HG03280 (cell line): ENCODE results near the gene B9D1.

ENCODE experiments used
- ATAC-seq: cut with Tn5 transposase; IDR thresholded peaks from one replicate; pipeline ENCODE4 v1.9.1; 2021; ENCODE audit warnings: mild to moderate bottlenecking, moderate library complexity; ENCODE audit not compliant: unreplicated experiment

Gene B9D1

GRCh38 chr17:19377602-19378415, 15.3 kb upstream of the B9D1 start:
- ATAC-seq: peak; percentile 94

GRCh38 chr17:19376811-19377210, 14.3 kb upstream of the B9D1 start:
- no peak for ATAC-seq

GRCh38 chr17:19375732-19376131, 13.2 kb upstream of the B9D1 start:
- no peak for ATAC-seq

- ATAC-seq: no peak
Observed at GRCh38 chr17:19374136-19374535, 11.6 kb upstream of the B9D1 start.

GRCh38 chr17:19372866-19373504, 10.5 kb upstream of the B9D1 start:
- no peak for ATAC-seq

DNA sequence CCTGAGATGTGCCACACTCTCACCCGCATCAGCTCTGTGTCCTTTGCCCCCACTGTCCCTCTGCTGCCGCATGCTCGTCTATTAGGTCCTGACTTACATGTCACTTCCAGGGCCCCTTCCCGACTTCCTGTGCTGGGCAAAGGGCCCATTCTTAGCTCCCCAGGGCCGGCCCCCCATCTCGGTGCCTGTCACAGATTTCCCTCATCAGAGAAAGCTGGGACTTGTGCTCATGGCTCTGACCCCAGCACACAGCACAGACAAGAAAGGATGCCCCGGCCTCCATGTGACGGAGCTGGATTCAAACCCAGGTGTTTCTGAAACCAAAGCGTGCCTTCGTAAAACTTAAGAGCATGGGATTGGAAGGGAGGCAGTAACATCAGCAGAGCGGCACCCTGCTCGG, 9.9 kb upstream of the B9D1 start:
- ATAC-seq: no peak

DNA sequence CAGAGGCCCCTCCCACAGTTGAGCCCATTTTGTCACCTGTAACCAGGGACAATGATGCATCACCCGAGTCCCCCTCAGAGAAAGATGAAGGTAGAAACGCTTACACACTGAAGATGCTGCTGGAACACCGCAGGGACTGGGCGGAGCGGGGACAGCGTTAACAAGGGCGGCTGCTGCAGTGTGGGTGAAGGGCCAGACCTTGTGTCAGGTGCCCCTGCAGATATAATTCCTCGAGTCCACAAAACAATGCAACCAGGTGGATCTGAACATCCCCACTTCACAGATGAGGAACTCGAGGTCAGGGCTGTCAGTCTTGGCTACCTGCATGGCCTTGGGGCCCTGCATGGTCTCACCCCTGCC, 9.5 kb upstream of the B9D1 start:
- no peak for ATAC-seq

DNA sequence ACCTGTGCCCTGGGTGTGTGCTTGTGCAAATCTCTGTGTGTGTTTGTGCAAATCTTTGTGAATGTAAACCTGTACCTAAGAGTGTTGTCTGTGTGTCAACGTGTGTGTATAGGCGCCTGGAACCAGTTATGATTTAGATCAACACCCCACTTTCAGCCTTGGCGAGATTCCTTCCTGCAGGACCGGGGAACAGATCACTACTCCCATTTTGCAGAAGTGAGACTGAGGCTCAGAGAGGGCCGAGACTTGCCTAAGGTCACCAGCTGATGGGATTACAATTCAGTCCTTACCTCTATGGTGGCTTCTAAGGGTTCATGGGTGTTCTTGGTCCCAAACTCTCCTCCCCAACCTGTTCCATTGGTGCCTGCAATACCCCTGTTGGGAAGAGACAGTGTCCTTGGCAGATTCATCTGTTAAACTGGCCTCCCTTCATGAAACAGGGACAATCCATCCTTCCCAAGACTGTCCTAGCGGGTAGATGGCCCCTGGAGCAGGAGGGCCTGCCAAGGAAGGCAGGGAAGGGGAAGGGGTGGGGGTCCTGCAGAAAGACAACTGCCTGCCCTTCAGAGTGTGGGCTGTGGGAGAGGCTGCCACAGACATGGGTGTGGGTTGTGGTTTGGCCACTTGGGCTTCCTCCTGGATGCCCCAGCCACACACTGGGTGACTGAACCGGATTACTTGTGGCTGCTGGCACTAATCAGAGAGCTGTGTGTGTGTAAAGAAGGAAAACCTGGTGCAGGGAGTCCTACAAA, 8.9 kb upstream of the B9D1 start:
- no peak for ATAC-seq

GRCh38 chr17:19370493-19370960, 8.0 kb upstream of the B9D1 start:
- ATAC-seq: no peak

- ATAC-seq: no peak
Observed at GRCh38 chr17:19369846-19370492, 7.4 kb upstream of the B9D1 start.

DNA sequence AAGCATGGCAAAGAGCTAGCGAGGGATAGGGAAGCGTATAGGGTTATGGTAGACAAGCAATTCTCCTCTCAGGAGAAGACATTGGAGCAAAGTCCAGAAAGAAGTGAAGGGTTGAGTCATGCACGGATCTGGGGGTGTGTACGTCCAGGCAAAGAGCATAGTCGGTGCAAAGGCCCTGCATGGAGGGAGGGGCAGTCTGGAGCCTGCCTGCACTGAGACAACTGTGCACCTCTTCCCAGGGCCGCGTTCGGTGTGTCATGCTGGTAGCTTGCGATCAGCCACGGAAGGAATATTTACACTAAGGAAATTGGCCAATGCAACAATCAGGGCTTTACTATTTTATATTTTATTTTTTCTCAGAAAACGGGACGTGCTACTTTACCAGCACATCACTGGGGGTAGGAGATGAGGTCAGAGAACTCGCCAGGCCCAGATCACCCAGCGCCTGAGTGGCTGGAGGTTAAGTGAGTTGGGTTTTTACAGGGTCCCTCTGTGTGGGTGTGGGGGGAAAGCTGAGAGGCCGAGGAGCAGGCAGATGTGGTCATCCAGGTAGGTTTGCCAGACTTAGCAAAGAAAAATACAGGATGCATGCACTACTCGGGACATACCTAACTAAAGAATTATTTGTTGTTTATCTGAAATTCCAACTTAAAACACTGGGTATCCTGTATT, 6.7 kb upstream of the B9D1 start:
- no peak for ATAC-seq

DNA sequence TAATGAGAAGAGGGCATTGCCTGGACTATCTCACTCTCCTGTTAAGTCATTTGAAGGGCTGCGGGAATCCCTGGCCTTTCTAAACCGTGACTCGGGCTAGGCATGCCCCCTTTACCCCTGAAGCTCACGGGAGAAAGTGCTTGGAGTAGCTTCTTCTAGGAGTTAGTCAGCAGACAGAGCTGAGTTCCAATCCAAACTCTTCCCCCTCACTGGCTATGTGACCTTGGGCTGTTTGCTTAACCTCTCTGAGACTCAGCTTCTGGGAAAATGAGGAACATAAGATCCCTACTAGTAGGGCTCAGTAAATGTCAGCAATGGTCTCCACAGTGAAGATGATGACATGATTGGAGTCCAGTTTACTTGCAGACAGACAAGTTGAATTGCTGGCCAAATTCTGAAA, 5.7 kb upstream of the B9D1 start:
- no peak for ATAC-seq

- ATAC-seq: no peak
Observed at GRCh38 chr17:19366637-19366972, 4.1 kb upstream of the B9D1 start.

- no peak for ATAC-seq
Observed at GRCh38 chr17:19365833-19366636, 3.5 kb upstream of the B9D1 start.

DNA sequence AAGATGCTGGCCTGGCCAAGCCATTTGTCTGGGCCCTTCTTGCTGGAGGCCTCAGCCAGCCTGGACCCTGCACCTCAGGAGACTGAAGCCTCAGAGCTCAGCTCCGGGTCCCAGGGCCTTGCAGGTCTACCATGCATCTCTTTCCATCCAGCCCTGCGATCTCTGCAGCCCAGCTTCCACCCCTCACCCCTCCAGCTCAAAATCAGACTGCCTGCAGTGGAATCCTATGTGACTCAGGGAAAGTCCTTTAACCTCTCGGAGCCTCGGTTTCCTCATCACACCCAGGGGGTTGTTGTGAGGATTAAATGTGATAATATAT, 2.9 kb upstream of the B9D1 start:
- ATAC-seq: no peak

DNA sequence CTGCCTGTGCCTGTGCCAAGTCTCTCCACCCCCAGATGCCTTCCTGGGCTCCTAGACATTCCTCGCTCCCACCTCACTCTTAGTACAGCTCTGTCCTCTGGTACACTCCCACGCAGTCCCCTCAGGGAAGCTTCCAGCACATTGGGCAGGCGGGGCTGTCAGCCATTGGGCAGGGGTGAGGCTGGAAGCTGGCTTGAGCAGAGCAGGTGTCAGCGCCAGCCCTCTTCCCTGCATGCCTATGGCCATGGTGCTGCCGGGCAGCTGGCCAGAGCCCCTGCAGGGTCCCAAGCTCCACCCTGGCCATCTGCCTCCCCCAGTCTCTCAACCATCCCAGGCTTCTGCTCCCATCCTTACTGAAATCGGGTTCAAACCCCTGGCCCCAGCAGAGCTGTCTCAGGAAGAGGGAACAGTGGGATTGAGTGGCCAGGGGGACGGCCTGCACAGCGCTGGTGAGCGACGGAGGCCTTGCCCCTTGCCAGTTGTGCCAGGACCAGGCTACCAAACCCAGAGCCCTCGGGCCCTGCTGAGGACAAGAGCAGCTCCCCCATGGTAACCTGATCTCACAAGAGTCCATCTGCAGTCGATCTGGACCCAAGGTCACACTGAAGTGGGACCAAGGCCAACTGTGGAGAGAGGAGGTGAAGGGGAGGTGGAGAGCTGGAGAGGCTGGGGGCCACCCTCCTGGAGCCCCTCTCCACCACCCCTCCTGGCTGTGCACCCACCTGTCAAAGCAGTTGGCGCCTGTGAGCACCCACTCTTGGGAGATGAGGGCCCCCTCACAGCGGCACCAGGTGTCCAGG, 2.4 kb upstream of the B9D1 start:
- no peak for ATAC-seq

DNA sequence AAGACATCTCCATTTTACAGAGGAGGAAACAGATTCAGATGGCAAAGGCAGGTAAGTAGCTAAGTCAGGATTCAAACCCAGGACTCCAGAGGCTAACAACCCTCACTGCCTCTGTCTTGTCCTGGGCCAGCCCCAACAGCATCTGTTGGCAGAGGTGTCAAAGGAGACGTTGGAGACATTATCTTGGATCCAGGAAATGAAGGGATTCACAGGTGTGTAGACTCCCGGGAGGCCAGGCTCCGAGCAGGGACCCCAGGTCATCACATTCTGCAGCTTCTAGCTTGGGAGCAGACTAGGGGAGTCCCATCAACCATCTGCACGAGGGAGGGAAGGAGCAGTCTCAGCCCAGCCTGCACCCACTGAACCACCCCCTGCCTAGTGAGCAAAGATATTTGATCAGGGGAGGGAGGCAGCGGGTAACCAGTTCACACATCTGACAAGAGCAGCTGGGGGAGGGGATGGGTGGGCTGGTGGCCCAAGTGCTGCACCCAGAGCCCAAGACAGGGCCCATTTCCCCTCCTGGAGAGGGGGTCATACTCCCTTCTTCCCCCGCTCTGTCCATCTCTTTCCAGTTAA, 1.0 kb upstream of the B9D1 start:
- no peak for ATAC-seq

GRCh38 chr17:19363114-19363438, 553 bp upstream of the B9D1 start:
- ATAC-seq: no peak

- ATAC-seq: no peak
Observed at GRCh38 chr17:19361944-19362276, 613 bp downstream of the B9D1 start.
